Hepatocyte (in vitro differentiated cells): ENCODE data around the gene SORL1. TPM values are rescaled to one million over a fixed set of nuclear protein-coding genes. Genes with fewer than 3 reads are reported as not detected.
A peak's percentile ranks its signal among the peaks of the same experiment; 100 is the strongest.

Source experiments
- DNase-seq: peaks from one replicate; pipeline ENCODE4 v3.0.0-alpha.2; 2016; ENCODE audit warnings: low spot score
- H2AFZ ChIP-seq: fragments of 200-600 bp; sonication (generic); 2 replicates; pipeline ENCODE4 v1.6.0; 2016; ENCODE audit warnings: antibody characterized with exemption, mild to moderate bottlenecking
- H3K27ac ChIP-seq: fragments of 200-600 bp; sonication (generic); 2 replicates; pipeline ENCODE4 v1.5.1; 2016; ENCODE audit warnings: mild to moderate bottlenecking
- H3K27me3 ChIP-seq: fragments of 200-600 bp; sonication (generic); 2 replicates; pipeline ENCODE4 v1.6.1; 2016
- H3K36me3 ChIP-seq: fragments of 200-600 bp; sonication (generic); replicated peaks from 2 replicates; pipeline ENCODE4 v1.5.1; 2016; ENCODE audit warnings: low read depth; ENCODE audit not compliant: insufficient read depth
- H3K4me1 ChIP-seq: fragments of 200-600 bp; sonication (generic); 2 replicates; pipeline ENCODE4 v1.5.1; 2016; ENCODE audit warnings: mild to moderate bottlenecking, moderate library complexity; ENCODE audit not compliant: insufficient read depth
- H3K4me2 ChIP-seq: fragments of 200-600 bp; sonication (generic); 2 replicates; pipeline ENCODE4 v1.6.0; 2016
- H3K4me3 ChIP-seq: fragments of 200-600 bp; sonication (generic); 2 replicates; pipeline ENCODE4 v1.5.1; 2016; ENCODE audit warnings: mild to moderate bottlenecking
- H3K79me2 ChIP-seq: fragments of 200-600 bp; sonication (generic); 2 replicates; pipeline ENCODE4 v1.6.0; 2017; ENCODE audit warnings: mild to moderate bottlenecking
- H3K9me2 ChIP-seq: fragments of 200-600 bp; sonication (generic); replicated peaks from 2 replicates; pipeline ENCODE4 v1.6.0; 2017; ENCODE audit warnings: mild to moderate bottlenecking; ENCODE audit not compliant: insufficient read depth
- H3K9me3 ChIP-seq: fragments of 200-600 bp; sonication (generic); 2 replicates; pipeline ENCODE4 v1.5.1; 2016; ENCODE audit warnings: low read depth, mild to moderate bottlenecking
- H4K20me1 ChIP-seq: fragments of 200-600 bp; sonication (generic); 2 replicates; pipeline ENCODE4 v1.6.0; 2016; ENCODE audit warnings: mild to moderate bottlenecking; ENCODE audit not compliant: insufficient read depth, poor library complexity, severe bottlenecking
- CTCF ChIP-seq: fragments of 200-600 bp; sonication (generic); IDR thresholded peaks from 2 replicates; pipeline ENCODE4 v1.5.1; 2016; ENCODE audit warnings: antibody characterized with exemption, mild to moderate bottlenecking; ENCODE audit not compliant: poor library complexity
- EZH2 ChIP-seq: fragments of 200-600 bp; sonication (generic); IDR thresholded peaks from 2 replicates; pipeline ENCODE4 v1.6.1; 2016; ENCODE audit warnings: antibody characterized with exemption, mild to moderate bottlenecking, borderline replicate concordance
- EZH2phosphoT487 ChIP-seq: fragments of 200-600 bp; sonication (generic); IDR thresholded peaks from one replicate; pipeline ENCODE4 v1.6.1; 2018; ENCODE audit warnings: antibody characterized with exemption, mild to moderate bottlenecking, low read depth, moderate library complexity; ENCODE audit not compliant: unreplicated experiment, severe bottlenecking
- WGBS: methylation state at CpG from one replicate; pipeline ENCODE4 v1.1.6; 2016; ENCODE audit warnings: low lambda C conversion rate; ENCODE audit errors: missing lambda C conversion rate; 5-methylcytosine and 5-hydroxymethylcytosine counted together
- polyA plus RNA-seq: library from polyadenylated mRNA; unstranded; fragments of >200 nt; fragmentation: Nextera tagmentation; extraction: Ambion mirVana; gene quantifications from 2 replicates; pipeline ENCODE4 v1.2.1, GENCODE V29; 2016
- total RNA-seq: library from RNA; depleted of rRNA; stranded (reverse); fragments of >200 nt; gene quantifications from 2 replicates; pipeline ENCODE4 v1.2.3, GENCODE V29; 2014

The SORL1 gene
- total and polyA plus RNA-seq, 2 experiments from 2014 or later, result 13.5 to 26.5 TPM

GRCh38 chr11:121451178-121451985 is 732 bp upstream of the SORL1 start:
- H3K4me3 ChIP-seq, result peak overlapping the region; percentile 41
- no peaks in the 10 kb centered on the region for H4K20me1 ChIP-seq
- H3K36me3 ChIP-seq, result no peaks in the 10 kb centered on the region
- TF ChIP-seq CTCF, result no peak
- no peak for TF ChIP-seq EZH2phosphoT487
- TF ChIP-seq EZH2, result no peak
- no peaks in the 10 kb centered on the region for H3K9me2 ChIP-seq
- H3K4me2 ChIP-seq, result peak overlapping the region; percentile 89
- H3K79me2 ChIP-seq, result peaks cover 33% of the 10 kb centered on the region
- 28% methylated on average over 22 of the region's 22 CpGs for WGBS
- no peaks in the 10 kb centered on the region for H3K4me1 ChIP-seq
- peak overlapping the region; percentile 65 for H2AFZ ChIP-seq
- H3K9me3 ChIP-seq, result no peaks in the 10 kb centered on the region
- peak overlapping the region; percentile 92 for H3K27ac ChIP-seq
- H3K27me3 ChIP-seq, result no peaks in the 10 kb centered on the region
- peak; percentile 83 for DNase-seq

- H3K4me2 ChIP-seq, result peak within 1 kb of the TSS; percentile 89
- DNase-seq, result peak; percentile 50
- H3K9me2 ChIP-seq, result no peaks in the 10 kb centered on the region
- no peaks in the 10 kb centered on the region for H3K9me3 ChIP-seq
- no peaks in the 10 kb centered on the region for H3K27me3 ChIP-seq
- H3K4me3 ChIP-seq, result peak within 1 kb of the TSS; percentile 92
- H4K20me1 ChIP-seq, result no peaks in the 10 kb centered on the region
- WGBS, result 2% methylated on average over 20 of the region's 21 CpGs
- no peaks in the 10 kb centered on the region for H3K4me1 ChIP-seq
- peak within 1 kb of the TSS; percentile 92 for H3K27ac ChIP-seq
- peaks cover 46% of the 10 kb centered on the region for H3K79me2 ChIP-seq
- H3K36me3 ChIP-seq, result no peaks in the 10 kb centered on the region
- TF ChIP-seq EZH2phosphoT487 (no peak), CTCF (no peak), EZH2 (no peak)
- H2AFZ ChIP-seq, result peak within 1 kb of the TSS; percentile 82
Observed at GRCh38 chr11:121452609-121453150, 566 bp downstream of the SORL1 start, which contains the start of gene SORL1-AS1. TSS of gene SORL1-AS1 (minus strand) at chr11:121452967.

- H4K20me1 ChIP-seq, result no peaks in the 10 kb centered on the region
- H3K9me3 ChIP-seq, result no peaks in the 10 kb centered on the region
- peak overlapping the region; percentile 92 for H3K4me3 ChIP-seq
- no peaks in the 10 kb centered on the region for H3K9me2 ChIP-seq
- H3K4me2 ChIP-seq, result peak overlapping the region; percentile 89
- H3K27me3 ChIP-seq, result no peaks in the 10 kb centered on the region
- H3K36me3 ChIP-seq, result no peaks in the 10 kb centered on the region
- DNase-seq, result no peak
- no peak overlapping the region for H2AFZ ChIP-seq
- WGBS, result 75% methylated on average over 6 of the region's 6 CpGs
- no peaks in the 10 kb centered on the region for H3K4me1 ChIP-seq
- peak overlapping the region; percentile 92 for H3K27ac ChIP-seq
- no peak for TF ChIP-seq EZH2
- TF ChIP-seq CTCF, result no peak
- no peak for TF ChIP-seq EZH2phosphoT487
- peaks cover 57% of the 10 kb centered on the region for H3K79me2 ChIP-seq
Observed at GRCh38 chr11:121453589-121454299, 1.6 kb downstream of the SORL1 start.
